Lung (tissue), 12 donors: ENCODE measurements around the gene ROR1. TPM values are rescaled to one million over a fixed set of nuclear protein-coding genes. Genes with fewer than 3 reads are reported as not detected.

Source experiments
- ATAC-seq: fragments of 200-7000 bp; cut with Tn5 transposase; one replicate; pipeline ENCODE4 v1.9.1; 2020; ENCODE audit warnings: moderate number of reproducible peaks; ENCODE audit not compliant: insufficient read depth, low FRiP score
- DNase-seq, 3 donors: peaks; one replicate each; pipeline ENCODE4 v3.0.0-alpha.2; 2013 to 2017
- H3K27ac ChIP-seq, 2 donors: one replicate each; pipeline ENCODE4 v1.5.1; 2013; ENCODE audit warnings: mild to moderate bottlenecking in 2 of 2, moderate library complexity in 2 of 2, control low read depth in 1 of 2, inconsistent platforms in 1 of 2, low read depth in 1 of 2, low read length in 1 of 2
- H3K27me3 ChIP-seq, 3 donors: one replicate each; pipeline ENCODE4 v1.5.1; 2013; ENCODE audit warnings: low read length in 2 of 3; ENCODE audit not compliant: control insufficient read depth in 3 of 3, insufficient read depth in 3 of 3
- H3K36me3 ChIP-seq, 4 donors: one replicate each; pipeline ENCODE4 v1.5.1; 2013; ENCODE audit warnings: low read length in 4 of 4, mild to moderate bottlenecking in 1 of 4, moderate library complexity in 1 of 4; ENCODE audit not compliant: control insufficient read depth in 4 of 4, insufficient read depth in 4 of 4
- H3K4me1 ChIP-seq, 5 donors: one replicate each; pipeline ENCODE4 v1.5.1; 2013; ENCODE audit warnings: low read length in 5 of 5, mild to moderate bottlenecking in 2 of 5, moderate library complexity in 1 of 5; ENCODE audit not compliant: control insufficient read depth in 5 of 5, insufficient read depth in 5 of 5
- H3K4me3 ChIP-seq: one replicate; pipeline ENCODE4 v1.5.1; 2013; ENCODE audit warnings: mild to moderate bottlenecking, control low read depth, moderate library complexity
- H3K9ac ChIP-seq, 2 donors: one replicate each; pipeline ENCODE4 v1.5.1; 2013; ENCODE audit warnings: low read length in 2 of 2, control low read depth in 1 of 2; ENCODE audit not compliant: insufficient read depth in 1 of 2
- H3K9me3 ChIP-seq, 4 donors: one replicate each; pipeline ENCODE4 v1.5.1; 2013; ENCODE audit warnings: low read length in 3 of 4, mild to moderate bottlenecking in 1 of 4, moderate library complexity in 1 of 4; ENCODE audit not compliant: control insufficient read depth in 4 of 4, insufficient read depth in 3 of 4
- CTCF ChIP-seq: IDR thresholded peaks from 2 replicates; pipeline ENCODE4 v1.5.1; 2012; ENCODE audit warnings: mild to moderate bottlenecking; ENCODE audit errors: control extremely low read depth, extremely low read depth
- WGBS, 2 donors: extraction: QIAGEN DNeasy Blood & Tissue Kit; methylation state at CpG; one replicate each; pipeline ENCODE4 v1.1.7; 2013; 5-methylcytosine and 5-hydroxymethylcytosine counted together
- polyA plus RNA-seq, 2 donors: library from polyadenylated mRNA; stranded (reverse); fragments of 200-250 nt; gene quantifications; one replicate each; pipeline ENCODE4 v1.2.1, GENCODE V29; 2013
- total RNA-seq, 2 donors: library from RNA; depleted of rRNA in 1 of 2; stranded (reverse); fragments of >200 nt in 1 of 2; gene quantifications; one replicate each; pipeline ENCODE4 v1.2.1, GENCODE V29; 2014 to 2021
- donor health status: control.
- donor health status: control.
- donor health status: Bipolar disorder and iron deficiency.
- donor health status: healthy.
- donor health status: DM: yes; HTN: yes; CAD: no.

The ROR1 gene
- total and polyA plus RNA-seq, 4 donors = 2.9 to 47.0 (median 14.0) TPM

GRCh38 chr1:63857478-63857877 lies 83.7 kb downstream of the ROR1 start:
- Histone ChIP-seq H3K4me1 (peaks cover 0 to 19% (median 6%) of the 10 kb centered on the region in 5 donors), H3K36me3 (peaks cover 0 to 2% (median 0%) of the 10 kb centered on the region in 4 donors), H3K27me3 (no peaks in the 10 kb centered on the region), H3K27ac (peak overlapping the region in 1 of 2 donors; percentile 13), H3K4me3 (no peak overlapping the region), H3K9ac (no peak overlapping the region), H3K9me3 (no peaks in the 10 kb centered on the region)
- TF ChIP-seq CTCF = no peak
- DNase-seq (no peak), ATAC-seq (no peak)
- 47 to 68% methylated on average over 2 of the region's 2 CpGs for WGBS, 2 donors

- no peak overlapping the region for H3K27ac ChIP-seq
- H3K36me3 ChIP-seq = peaks cover 0 to 2% (median 0%) of the 10 kb centered on the region in 4 donors
- TF ChIP-seq CTCF = no peak
- H3K27me3 ChIP-seq = no peaks in the 10 kb centered on the region
- DNase-seq (no peak), ATAC-seq (no peak)
- H3K9ac ChIP-seq = no peak overlapping the region
- no peak overlapping the region for H3K4me3 ChIP-seq
- no peaks in the 10 kb centered on the region for H3K9me3 ChIP-seq
- peaks cover 0 to 20% (median 8%) of the 10 kb centered on the region in 5 donors for H3K4me1 ChIP-seq
These were observed 84.3 kb downstream of the ROR1 start for GRCh38 chr1:63858153-63858552.

GRCh38 chr1:63859480-63860275 lies 85.9 kb downstream of the ROR1 start:
- no peak overlapping the region for H3K4me3 ChIP-seq
- DNase-seq (no peak), ATAC-seq (no peak)
- H3K36me3 ChIP-seq = peaks cover 0 to 2% (median 0%) of the 10 kb centered on the region in 4 donors
- WGBS, 2 donors = 93 to 97% methylated on average over 3 of the region's 3 CpGs
- no peak for TF ChIP-seq CTCF
- H3K27me3 ChIP-seq = no peaks in the 10 kb centered on the region
- H3K9me3 ChIP-seq = no peaks in the 10 kb centered on the region
- no peak overlapping the region for H3K9ac ChIP-seq
- no peak overlapping the region for H3K27ac ChIP-seq
- H3K4me1 ChIP-seq = peaks cover 0 to 24% (median 10%) of the 10 kb centered on the region in 5 donors
